ENCODE results near the gene METTL24.

The METTL24 gene

GRCh38 chr6:110367825-110368224 is 9.7 kb upstream of the METTL24 start:
- no peak overlapping the region for H3K4me3 ChIP-seq (ENCODE audit: low read depth, low read length, poor library complexity, severe bottlenecking)
- no peak overlapping the region for H3K9ac ChIP-seq (ENCODE audit: low read length)
- H3K9me3 ChIP-seq (ENCODE audit: low read length), result no peaks in the 10 kb centered on the region
- no peaks in the 10 kb centered on the region for H4K20me1 ChIP-seq (ENCODE audit: insufficient read depth, low read length)
- no peak overlapping the region for H2AFZ ChIP-seq (ENCODE audit: low read length)
- no peaks in the 10 kb centered on the region for H3K27me3 ChIP-seq (ENCODE audit: insufficient read depth, low read length)
- H3K79me2 ChIP-seq (ENCODE audit: insufficient read depth, low read length), result no peaks in the 10 kb centered on the region
- H3K36me3 ChIP-seq (ENCODE audit: insufficient read depth, low read length), result no peaks in the 10 kb centered on the region
- no peaks in the 10 kb centered on the region for H3K9me2 ChIP-seq (ENCODE audit: low read depth, low read length)
- H3K4me2 ChIP-seq (ENCODE audit: low read length), result no peak overlapping the region
- no peak for TF ChIP-seq EZH2 (IDR thresholded peaks at IDR 0.05; ENCODE audit: borderline replicate concordance, low read length)
- TF ChIP-seq CTCF (IDR thresholded peaks at IDR 0.05; ENCODE audit: low read length), result no peak
- no peaks in the 10 kb centered on the region for H3K4me1 ChIP-seq (ENCODE audit: insufficient read depth, low read length, severe bottlenecking)
- H3K27ac ChIP-seq (ENCODE audit: low read depth, low read length, poor library complexity, severe bottlenecking), result no peak overlapping the region
- H3F3A ChIP-seq (ENCODE audit: insufficient read depth, low read length), result no peaks in the 10 kb centered on the region

- Histone ChIP-seq H3K4me3 (ENCODE audit: low read depth, low read length, poor library complexity, severe bottlenecking) (no peak overlapping the region), H3K9ac (ENCODE audit: low read length) (no peak overlapping the region), H4K20me1 (ENCODE audit: insufficient read depth, low read length) (no peaks in the 10 kb centered on the region), H3K27me3 (ENCODE audit: insufficient read depth, low read length) (no peaks in the 10 kb centered on the region), H3F3A (ENCODE audit: insufficient read depth, low read length) (no peaks in the 10 kb centered on the region), H3K36me3 (ENCODE audit: insufficient read depth, low read length) (no peaks in the 10 kb centered on the region), H3K27ac (ENCODE audit: low read depth, low read length, poor library complexity, severe bottlenecking) (no peak overlapping the region), H3K9me3 (ENCODE audit: low read length) (no peaks in the 10 kb centered on the region), H3K4me2 (ENCODE audit: low read length) (no peak overlapping the region), H3K79me2 (ENCODE audit: insufficient read depth, low read length) (no peaks in the 10 kb centered on the region), H3K4me1 (ENCODE audit: insufficient read depth, low read length, severe bottlenecking) (no peaks in the 10 kb centered on the region), H2AFZ (ENCODE audit: low read length) (no peak overlapping the region), H3K9me2 (ENCODE audit: low read depth, low read length) (no peaks in the 10 kb centered on the region)
- TF ChIP-seq EZH2 (IDR thresholded peaks at IDR 0.05; ENCODE audit: borderline replicate concordance, low read length) (no peak), CTCF (IDR thresholded peaks at IDR 0.05; ENCODE audit: low read length) (no peak)
Measured at GRCh38 chr6:110366975-110367374, 8.8 kb upstream of the METTL24 start.

- H3K9me3 ChIP-seq (ENCODE audit: low read length), result no peaks in the 10 kb centered on the region
- no peaks in the 10 kb centered on the region for H3K79me2 ChIP-seq (ENCODE audit: insufficient read depth, low read length)
- H3K4me2 ChIP-seq (ENCODE audit: low read length), result no peak overlapping the region
- H3K9me2 ChIP-seq (ENCODE audit: low read depth, low read length), result no peaks in the 10 kb centered on the region
- no peaks in the 10 kb centered on the region for H3F3A ChIP-seq (ENCODE audit: insufficient read depth, low read length)
- no peaks in the 10 kb centered on the region for H4K20me1 ChIP-seq (ENCODE audit: insufficient read depth, low read length)
- no peaks in the 10 kb centered on the region for H3K27me3 ChIP-seq (ENCODE audit: insufficient read depth, low read length)
- TF ChIP-seq CTCF (IDR thresholded peaks at IDR 0.05; ENCODE audit: low read length), result no peak
- TF ChIP-seq EZH2 (IDR thresholded peaks at IDR 0.05; ENCODE audit: borderline replicate concordance, low read length), result no peak
- no peak overlapping the region for H3K27ac ChIP-seq (ENCODE audit: low read depth, low read length, poor library complexity, severe bottlenecking)
- H3K4me3 ChIP-seq (ENCODE audit: low read depth, low read length, poor library complexity, severe bottlenecking), result no peak overlapping the region
- no peak overlapping the region for H2AFZ ChIP-seq (ENCODE audit: low read length)
- no peaks in the 10 kb centered on the region for H3K36me3 ChIP-seq (ENCODE audit: insufficient read depth, low read length)
- no peak overlapping the region for H3K9ac ChIP-seq (ENCODE audit: low read length)
- H3K4me1 ChIP-seq (ENCODE audit: insufficient read depth, low read length, severe bottlenecking), result no peaks in the 10 kb centered on the region
Measured at GRCh38 chr6:110366256-110366655, 8.1 kb upstream of the METTL24 start.
